ENCODE results near the gene BCL11A.

The BCL11A gene

GRCh38 chr2:60520151-60520876 lies 33.1 kb downstream of the BCL11A start:
- DNase-seq = no peak
- Histone ChIP-seq H3K4me3 (ENCODE audit: insufficient read depth, low read depth, low read length, poor library complexity, severe bottlenecking) (no peak overlapping the region), H3K27me3 (replicated peaks; ENCODE audit: control insufficient read depth, insufficient read depth, low read length, poor library complexity, severe bottlenecking) (no peaks in the 10 kb centered on the region), H3K27ac (ENCODE audit: insufficient read depth, low read length, poor library complexity, severe bottlenecking) (no peak overlapping the region), H3K9me3 (ENCODE audit: control insufficient read depth, low read length) (no peaks in the 10 kb centered on the region), H3K36me3 (ENCODE audit: control insufficient read depth, insufficient read depth, low read length) (no peaks in the 10 kb centered on the region), H3K4me1 (ENCODE audit: control insufficient read depth, insufficient read depth, low read length, poor library complexity, severe bottlenecking) (no peaks in the 10 kb centered on the region)

DNA sequence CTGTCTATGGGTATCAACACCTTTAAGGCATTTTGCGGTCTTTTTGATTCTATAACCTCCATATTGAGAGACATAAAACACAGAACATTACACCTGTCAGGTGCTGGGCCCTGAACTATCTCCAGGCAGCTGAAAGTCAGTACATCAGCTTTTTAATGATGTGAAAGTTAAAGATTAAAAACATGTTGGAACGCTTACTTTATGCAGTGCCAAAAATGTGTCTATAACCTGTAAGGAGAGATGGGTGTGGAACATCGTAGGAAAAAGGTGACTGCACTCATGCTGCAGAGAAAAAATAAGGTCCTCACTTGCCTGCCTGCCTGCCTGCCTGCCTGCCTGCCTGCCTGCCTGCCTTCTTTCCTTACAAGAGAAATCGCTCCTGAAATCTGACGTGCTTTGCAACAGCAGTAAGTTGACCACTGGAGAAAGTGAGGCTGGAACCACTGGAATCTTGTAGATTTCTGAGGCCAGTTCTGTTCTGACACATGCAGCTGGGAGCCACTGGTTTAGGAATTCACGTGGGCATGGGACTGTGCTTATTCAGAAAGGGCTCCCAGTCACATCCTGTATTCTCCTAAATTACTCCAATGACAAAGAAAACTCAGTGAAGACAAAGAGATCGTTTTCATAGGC lies 34.1 kb downstream of the BCL11A start:
- no peaks in the 10 kb centered on the region for H3K27me3 ChIP-seq (replicated peaks; ENCODE audit: control insufficient read depth, insufficient read depth, low read length, poor library complexity, severe bottlenecking)
- no peaks in the 10 kb centered on the region for H3K36me3 ChIP-seq (ENCODE audit: control insufficient read depth, insufficient read depth, low read length)
- no peaks in the 10 kb centered on the region for H3K4me1 ChIP-seq (ENCODE audit: control insufficient read depth, insufficient read depth, low read length, poor library complexity, severe bottlenecking)
- no peak overlapping the region for H3K4me3 ChIP-seq (ENCODE audit: insufficient read depth, low read depth, low read length, poor library complexity, severe bottlenecking)
- DNase-seq = no peak
- H3K9me3 ChIP-seq (ENCODE audit: control insufficient read depth, low read length) = no peaks in the 10 kb centered on the region
- H3K27ac ChIP-seq (ENCODE audit: insufficient read depth, low read length, poor library complexity, severe bottlenecking) = no peak overlapping the region

- no peak for DNase-seq
- Histone ChIP-seq H3K4me3 (ENCODE audit: insufficient read depth, low read depth, low read length, poor library complexity, severe bottlenecking) (no peak overlapping the region), H3K36me3 (ENCODE audit: control insufficient read depth, insufficient read depth, low read length) (no peaks in the 10 kb centered on the region), H3K9me3 (ENCODE audit: control insufficient read depth, low read length) (no peaks in the 10 kb centered on the region), H3K27me3 (replicated peaks; ENCODE audit: control insufficient read depth, insufficient read depth, low read length, poor library complexity, severe bottlenecking) (no peaks in the 10 kb centered on the region), H3K27ac (ENCODE audit: insufficient read depth, low read length, poor library complexity, severe bottlenecking) (no peak overlapping the region), H3K4me1 (ENCODE audit: control insufficient read depth, insufficient read depth, low read length, poor library complexity, severe bottlenecking) (no peaks in the 10 kb centered on the region)
Measured at GRCh38 chr2:60518567-60518966, 34.9 kb downstream of the BCL11A start.

DNA sequence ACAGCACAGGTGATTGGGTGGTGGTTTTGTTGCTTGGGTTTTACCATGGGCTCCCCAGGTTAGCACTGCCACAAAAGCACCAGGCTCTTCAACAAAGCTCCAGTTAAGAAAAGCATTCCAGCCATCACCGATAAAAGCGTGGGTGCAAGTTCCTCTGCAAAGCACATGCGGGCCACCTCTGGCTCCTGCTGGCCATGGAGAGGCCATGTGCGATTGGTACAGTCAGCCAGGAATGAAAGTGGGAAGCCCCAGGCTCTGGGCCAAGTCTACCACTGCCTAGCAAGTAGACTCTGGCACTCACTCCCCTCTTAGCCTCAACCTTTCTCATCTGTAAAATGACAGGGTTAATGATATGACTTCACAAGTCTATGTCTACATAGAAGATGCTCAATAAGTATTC lies 36.0 kb downstream of the BCL11A start:
- H3K27me3 ChIP-seq (replicated peaks; ENCODE audit: control insufficient read depth, insufficient read depth, low read length, poor library complexity, severe bottlenecking) = no peaks in the 10 kb centered on the region
- H3K9me3 ChIP-seq (ENCODE audit: control insufficient read depth, low read length) = no peaks in the 10 kb centered on the region
- H3K27ac ChIP-seq (ENCODE audit: insufficient read depth, low read length, poor library complexity, severe bottlenecking) = no peak overlapping the region
- no peaks in the 10 kb centered on the region for H3K36me3 ChIP-seq (ENCODE audit: control insufficient read depth, insufficient read depth, low read length)
- DNase-seq = no peak
- H3K4me3 ChIP-seq (ENCODE audit: insufficient read depth, low read depth, low read length, poor library complexity, severe bottlenecking) = no peak overlapping the region
- no peaks in the 10 kb centered on the region for H3K4me1 ChIP-seq (ENCODE audit: control insufficient read depth, insufficient read depth, low read length, poor library complexity, severe bottlenecking)

DNA sequence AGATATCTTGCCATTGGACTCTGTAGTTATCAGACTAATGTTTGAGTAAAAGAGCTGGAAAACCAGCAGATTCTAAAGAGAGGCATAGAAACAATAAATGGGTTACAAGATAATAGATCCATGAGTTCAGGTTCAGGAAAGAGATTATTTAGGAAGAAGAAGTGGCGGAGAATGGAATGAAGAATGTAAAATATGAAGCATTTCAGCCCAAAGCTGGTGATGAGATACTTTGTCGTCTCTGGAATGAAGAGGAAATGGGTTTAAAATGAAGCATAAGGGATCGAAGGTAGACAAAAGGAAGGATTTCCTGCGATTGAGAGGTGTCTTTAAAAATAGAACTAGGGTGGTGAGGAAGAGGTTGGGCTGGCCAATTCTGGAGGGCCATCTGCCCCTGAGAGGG lies 36.6 kb downstream of the BCL11A start:
- no peaks in the 10 kb centered on the region for H3K36me3 ChIP-seq (ENCODE audit: control insufficient read depth, insufficient read depth, low read length)
- no peaks in the 10 kb centered on the region for H3K4me1 ChIP-seq (ENCODE audit: control insufficient read depth, insufficient read depth, low read length, poor library complexity, severe bottlenecking)
- H3K27me3 ChIP-seq (replicated peaks; ENCODE audit: control insufficient read depth, insufficient read depth, low read length, poor library complexity, severe bottlenecking) = no peaks in the 10 kb centered on the region
- no peak overlapping the region for H3K4me3 ChIP-seq (ENCODE audit: insufficient read depth, low read depth, low read length, poor library complexity, severe bottlenecking)
- no peak for DNase-seq
- no peak overlapping the region for H3K27ac ChIP-seq (ENCODE audit: insufficient read depth, low read length, poor library complexity, severe bottlenecking)
- no peaks in the 10 kb centered on the region for H3K9me3 ChIP-seq (ENCODE audit: control insufficient read depth, low read length)

DNA sequence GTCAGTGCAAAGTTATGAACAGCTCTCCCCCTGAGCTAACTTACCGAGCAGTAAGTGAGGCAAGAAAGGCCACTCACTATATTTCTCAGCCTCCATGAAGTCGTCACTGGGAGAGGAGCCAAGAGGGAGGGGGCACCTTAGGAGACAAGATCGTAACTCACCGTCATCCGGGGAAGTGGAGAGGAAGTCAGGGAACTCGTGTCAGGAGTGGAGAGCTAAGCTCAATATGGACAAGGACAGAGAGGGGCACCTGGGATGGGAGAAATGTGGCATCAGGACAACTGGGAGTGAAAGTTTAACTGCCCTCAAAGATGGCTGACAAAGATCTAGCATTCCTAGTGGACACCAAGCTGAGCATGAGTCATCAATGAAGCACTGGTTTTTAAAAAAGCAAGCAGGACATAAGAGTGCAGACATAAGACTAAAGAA lies 37.1 kb downstream of the BCL11A start:
- Histone ChIP-seq H3K4me3 (ENCODE audit: insufficient read depth, low read depth, low read length, poor library complexity, severe bottlenecking) (no peak overlapping the region), H3K9me3 (ENCODE audit: control insufficient read depth, low read length) (no peaks in the 10 kb centered on the region), H3K27me3 (replicated peaks; ENCODE audit: control insufficient read depth, insufficient read depth, low read length, poor library complexity, severe bottlenecking) (no peaks in the 10 kb centered on the region), H3K4me1 (ENCODE audit: control insufficient read depth, insufficient read depth, low read length, poor library complexity, severe bottlenecking) (no peaks in the 10 kb centered on the region), H3K27ac (ENCODE audit: insufficient read depth, low read length, poor library complexity, severe bottlenecking) (no peak overlapping the region), H3K36me3 (ENCODE audit: control insufficient read depth, insufficient read depth, low read length) (no peaks in the 10 kb centered on the region)
- DNase-seq = no peak

GRCh38 chr2:60515721-60516226 lies 37.7 kb downstream of the BCL11A start:
- no peaks in the 10 kb centered on the region for H3K27me3 ChIP-seq (replicated peaks; ENCODE audit: control insufficient read depth, insufficient read depth, low read length, poor library complexity, severe bottlenecking)
- DNase-seq = no peak
- no peaks in the 10 kb centered on the region for H3K36me3 ChIP-seq (ENCODE audit: control insufficient read depth, insufficient read depth, low read length)
- no peak overlapping the region for H3K27ac ChIP-seq (ENCODE audit: insufficient read depth, low read length, poor library complexity, severe bottlenecking)
- H3K4me1 ChIP-seq (ENCODE audit: control insufficient read depth, insufficient read depth, low read length, poor library complexity, severe bottlenecking) = no peaks in the 10 kb centered on the region
- no peaks in the 10 kb centered on the region for H3K9me3 ChIP-seq (ENCODE audit: control insufficient read depth, low read length)
- no peak overlapping the region for H3K4me3 ChIP-seq (ENCODE audit: insufficient read depth, low read depth, low read length, poor library complexity, severe bottlenecking)

GRCh38 chr2:60513996-60514395 lies 39.5 kb downstream of the BCL11A start:
- DNase-seq = no peak
- Histone ChIP-seq H3K36me3 (ENCODE audit: control insufficient read depth, insufficient read depth, low read length) (no peaks in the 10 kb centered on the region), H3K4me1 (ENCODE audit: control insufficient read depth, insufficient read depth, low read length, poor library complexity, severe bottlenecking) (no peaks in the 10 kb centered on the region), H3K4me3 (ENCODE audit: insufficient read depth, low read depth, low read length, poor library complexity, severe bottlenecking) (no peak overlapping the region), H3K27me3 (replicated peaks; ENCODE audit: control insufficient read depth, insufficient read depth, low read length, poor library complexity, severe bottlenecking) (no peaks in the 10 kb centered on the region), H3K27ac (ENCODE audit: insufficient read depth, low read length, poor library complexity, severe bottlenecking) (no peak overlapping the region), H3K9me3 (ENCODE audit: control insufficient read depth, low read length) (no peaks in the 10 kb centered on the region)

- H3K36me3 ChIP-seq (ENCODE audit: control insufficient read depth, insufficient read depth, low read length) = no peaks in the 10 kb centered on the region
- H3K4me1 ChIP-seq (ENCODE audit: control insufficient read depth, insufficient read depth, low read length, poor library complexity, severe bottlenecking) = no peaks in the 10 kb centered on the region
- no peak for DNase-seq
- H3K27me3 ChIP-seq (replicated peaks; ENCODE audit: control insufficient read depth, insufficient read depth, low read length, poor library complexity, severe bottlenecking) = no peaks in the 10 kb centered on the region
- no peak overlapping the region for H3K4me3 ChIP-seq (ENCODE audit: insufficient read depth, low read depth, low read length, poor library complexity, severe bottlenecking)
- H3K9me3 ChIP-seq (ENCODE audit: control insufficient read depth, low read length) = no peaks in the 10 kb centered on the region
- no peak overlapping the region for H3K27ac ChIP-seq (ENCODE audit: insufficient read depth, low read length, poor library complexity, severe bottlenecking)
Measured at GRCh38 chr2:60513191-60513590, 40.3 kb downstream of the BCL11A start.

DNA sequence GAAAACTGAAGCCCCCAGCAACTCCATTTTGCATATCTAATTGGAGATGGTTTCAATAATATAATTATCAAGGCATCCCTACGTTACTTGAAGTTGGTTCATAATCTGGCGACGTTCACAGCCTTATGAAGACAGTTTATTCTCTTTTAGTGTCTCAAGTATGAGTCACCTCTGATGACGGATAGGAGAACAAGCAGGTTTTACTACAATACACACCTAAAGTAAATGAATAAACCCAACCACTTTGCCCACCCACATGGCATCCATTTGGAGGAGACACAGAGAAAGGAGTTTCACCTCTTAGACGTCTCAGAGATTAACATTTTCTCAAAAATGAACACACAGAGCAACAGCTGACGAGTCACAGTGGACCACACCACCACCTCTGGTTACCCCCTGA lies 40.8 kb downstream of the BCL11A start:
- Histone ChIP-seq H3K27ac (ENCODE audit: insufficient read depth, low read length, poor library complexity, severe bottlenecking) (no peak overlapping the region), H3K4me1 (ENCODE audit: control insufficient read depth, insufficient read depth, low read length, poor library complexity, severe bottlenecking) (no peaks in the 10 kb centered on the region), H3K9me3 (ENCODE audit: control insufficient read depth, low read length) (no peaks in the 10 kb centered on the region), H3K4me3 (ENCODE audit: insufficient read depth, low read depth, low read length, poor library complexity, severe bottlenecking) (no peak overlapping the region), H3K36me3 (ENCODE audit: control insufficient read depth, insufficient read depth, low read length) (no peaks in the 10 kb centered on the region), H3K27me3 (replicated peaks; ENCODE audit: control insufficient read depth, insufficient read depth, low read length, poor library complexity, severe bottlenecking) (no peaks in the 10 kb centered on the region)
- DNase-seq = no peak
